Astrocyte (in vitro differentiated cells and primary cell): ENCODE results near the gene TUBA8. TPM values are rescaled to one million over a fixed set of nuclear protein-coding genes. Genes with fewer than 3 reads are reported as not detected.
A peak's percentile ranks its signal among the peaks of the same experiment; 100 is the strongest.

ENCODE experiments used
- DNase-seq: peaks from one replicate; pipeline ENCODE4 v3.0.0-alpha.2; 2010; ENCODE audit warnings: low read depth
- FAIRE-seq: peaks from 2 replicates; lab custom pipeline; 2011; peaks lifted over from hg19 to GRCh38; lab: Jason Lieb, UNC
- H2AFZ ChIP-seq: 2 replicates; pipeline ENCODE4 v1.6.0; 2012; ENCODE audit warnings: low read depth, low read length, inconsistent platforms
- H3K27ac ChIP-seq: 2 replicates; pipeline ENCODE4 v1.5.1; 2011; ENCODE audit warnings: low read depth, low read length, inconsistent platforms
- H3K27me3 ChIP-seq: 2 replicates; pipeline ENCODE4 v1.6.0; 2011; ENCODE audit warnings: low read length, inconsistent platforms; ENCODE audit not compliant: insufficient read depth
- H3K36me3 ChIP-seq: 2 replicates; pipeline ENCODE4 v1.5.1; 2011; ENCODE audit warnings: low read length, inconsistent platforms; ENCODE audit not compliant: insufficient read depth
- H3K4me1 ChIP-seq: 2 replicates; pipeline ENCODE4 v1.5.1; 2011; ENCODE audit warnings: low read length, inconsistent platforms; ENCODE audit not compliant: insufficient read depth
- H3K4me2 ChIP-seq: 2 replicates; pipeline ENCODE4 v1.6.0; 2012; ENCODE audit warnings: low read length, inconsistent platforms
- H3K4me3 ChIP-seq: 2 replicates; pipeline ENCODE4 v1.5.1; 2011; ENCODE audit warnings: low read depth, mild to moderate bottlenecking, low read length, inconsistent platforms; ENCODE audit not compliant: insufficient read depth
- H3K79me2 ChIP-seq: 2 replicates; pipeline ENCODE4 v1.6.0; 2012; ENCODE audit warnings: mild to moderate bottlenecking, low read length, inconsistent platforms; ENCODE audit not compliant: insufficient read depth
- H3K9ac ChIP-seq: 2 replicates; pipeline ENCODE4 v1.6.0; 2012; ENCODE audit warnings: mild to moderate bottlenecking, low read length, inconsistent platforms
- H3K9me3 ChIP-seq: 2 replicates; pipeline ENCODE4 v1.5.1; 2012; ENCODE audit warnings: low read depth, mild to moderate bottlenecking, low read length, inconsistent platforms; ENCODE audit not compliant: insufficient read depth
- H4K20me1 ChIP-seq: 2 replicates; pipeline ENCODE4 v1.6.0; 2012; ENCODE audit warnings: low read length, inconsistent platforms; ENCODE audit not compliant: insufficient read depth
- H3K27ac Mint-ChIP-seq: one replicate; pipeline ENCODE4 v1.8.0; 2021; ENCODE audit warnings: mild to moderate bottlenecking, mixed read lengths; ENCODE audit not compliant: unreplicated experiment
- H3K27me3 Mint-ChIP-seq: one replicate; pipeline ENCODE4 v1.8.0; 2021; ENCODE audit warnings: low read depth, mixed read lengths; ENCODE audit not compliant: unreplicated experiment
- H3K36me3 Mint-ChIP-seq: one replicate; pipeline ENCODE4 v1.8.0; 2021; ENCODE audit warnings: low read depth, mixed read lengths; ENCODE audit not compliant: unreplicated experiment
- H3K4me1 Mint-ChIP-seq: one replicate; pipeline ENCODE4 v1.8.0; 2021; ENCODE audit warnings: low read depth, mixed read lengths; ENCODE audit not compliant: unreplicated experiment
- H3K4me3 Mint-ChIP-seq: one replicate; pipeline ENCODE4 v1.8.0; 2021; ENCODE audit warnings: mild to moderate bottlenecking, moderate library complexity, mixed read lengths; ENCODE audit not compliant: unreplicated experiment
- H3K9me3 Mint-ChIP-seq: one replicate; pipeline ENCODE4 v1.8.0; 2021; ENCODE audit warnings: mild to moderate bottlenecking, mixed read lengths; ENCODE audit not compliant: unreplicated experiment
- CTCF ChIP-seq: IDR thresholded peaks from 2 replicates; pipeline ENCODE4 v1.5.1; 2011; ENCODE audit warnings: low read depth, mild to moderate bottlenecking, inconsistent platforms, low read length, moderate library complexity; ENCODE audit not compliant: insufficient read depth
- EZH2 ChIP-seq: IDR thresholded peaks from 2 replicates; pipeline ENCODE4 v1.6.1; 2012; ENCODE audit warnings: mild to moderate bottlenecking, low read length, inconsistent platforms; ENCODE audit not compliant: insufficient read depth
- total RNA-seq: library from RNA; stranded (reverse); gene quantifications from 2 replicates; pipeline ENCODE4 v1.2.1, GENCODE V29; 2021

Gene TUBA8
- total RNA-seq, 1 donor from 2014 or later: 0.79 TPM

- no peak overlapping the region for H3K4me2 ChIP-seq
- H4K20me1 ChIP-seq: no peaks in the 10 kb centered on the region
- no peaks in the 10 kb centered on the region for H3K27me3 ChIP-seq
- FAIRE-seq (no peak), DNase-seq (no peak)
- H3K36me3 ChIP-seq: no peaks in the 10 kb centered on the region
- peaks cover 13% of the 10 kb centered on the region for H3K4me1 ChIP-seq
- H3K27ac Mint-ChIP-seq: no peak overlapping the region
- H3K79me2 ChIP-seq: peaks cover 24% of the 10 kb centered on the region
- no peak overlapping the region for H3K4me3 Mint-ChIP-seq
- no peak overlapping the region for H2AFZ ChIP-seq
- no peak overlapping the region for H3K9ac ChIP-seq
- peaks cover 19% of the 10 kb centered on the region for H3K4me1 Mint-ChIP-seq
- H3K27me3 Mint-ChIP-seq: no peaks in the 10 kb centered on the region
- no peak overlapping the region for H3K27ac ChIP-seq
- H3K9me3 ChIP-seq: no peaks in the 10 kb centered on the region
- H3K36me3 Mint-ChIP-seq: no peaks in the 10 kb centered on the region
- no peak overlapping the region for H3K4me3 ChIP-seq
- no peak for TF ChIP-seq CTCF
- TF ChIP-seq EZH2: no peak
- H3K9me3 Mint-ChIP-seq: no peaks in the 10 kb centered on the region
These were observed 35.4 kb upstream of the TUBA8 start for GRCh38 chr22:18075101-18075719.

GRCh38 chr22:18075720-18076497, 34.7 kb upstream of the TUBA8 start:
- no peak overlapping the region for H3K27ac Mint-ChIP-seq
- no peak overlapping the region for H3K27ac ChIP-seq
- H3K4me3 Mint-ChIP-seq: no peak overlapping the region
- peak overlapping the region; percentile 2 for H2AFZ ChIP-seq
- no peaks in the 10 kb centered on the region for H3K9me3 Mint-ChIP-seq
- no peaks in the 10 kb centered on the region for H4K20me1 ChIP-seq
- FAIRE-seq (no peak), DNase-seq (peak; percentile 66)
- H3K4me1 Mint-ChIP-seq: peaks cover 19% of the 10 kb centered on the region
- H3K36me3 ChIP-seq: peaks cover 5% of the 10 kb centered on the region
- no peak for TF ChIP-seq EZH2
- peak; percentile 91 for TF ChIP-seq CTCF
- no peaks in the 10 kb centered on the region for H3K27me3 Mint-ChIP-seq
- peaks cover 5% of the 10 kb centered on the region for H3K36me3 Mint-ChIP-seq
- no peaks in the 10 kb centered on the region for H3K9me3 ChIP-seq
- no peaks in the 10 kb centered on the region for H3K27me3 ChIP-seq
- no peak overlapping the region for H3K4me2 ChIP-seq
- H3K9ac ChIP-seq: no peak overlapping the region
- no peak overlapping the region for H3K4me3 ChIP-seq
- peaks cover 29% of the 10 kb centered on the region for H3K79me2 ChIP-seq
- peaks cover 13% of the 10 kb centered on the region for H3K4me1 ChIP-seq

GRCh38 chr22:18077087-18077638, 33.4 kb upstream of the TUBA8 start:
- no peaks in the 10 kb centered on the region for H3K27me3 ChIP-seq
- peak overlapping the region; percentile 95 for H3K4me2 ChIP-seq
- H3K4me1 ChIP-seq: peaks cover 13% of the 10 kb centered on the region
- peak overlapping the region; percentile 93 for H3K9ac ChIP-seq
- Mint-ChIP-seq H3K4me1 (peaks cover 30% of the 10 kb centered on the region), H3K9me3 (no peaks in the 10 kb centered on the region), H3K36me3 (peaks cover 12% of the 10 kb centered on the region), H3K4me3 (peak overlapping the region; percentile 98), H3K27me3 (no peaks in the 10 kb centered on the region), H3K27ac (peak overlapping the region; percentile 94)
- H3K79me2 ChIP-seq: peaks cover 40% of the 10 kb centered on the region
- no peaks in the 10 kb centered on the region for H3K9me3 ChIP-seq
- H3K27ac ChIP-seq: peak overlapping the region; percentile 79
- DNase-seq (no peak), FAIRE-seq (no peak)
- peak overlapping the region; percentile 98 for H2AFZ ChIP-seq
- H3K4me3 ChIP-seq: peak overlapping the region; percentile 98
- peaks cover 10% of the 10 kb centered on the region for H4K20me1 ChIP-seq
- peaks cover 5% of the 10 kb centered on the region for H3K36me3 ChIP-seq
- TF ChIP-seq EZH2: no peak
- TF ChIP-seq CTCF: no peak
